Measurements from ENCODE around the gene TBCD.

The TBCD gene

DNA sequence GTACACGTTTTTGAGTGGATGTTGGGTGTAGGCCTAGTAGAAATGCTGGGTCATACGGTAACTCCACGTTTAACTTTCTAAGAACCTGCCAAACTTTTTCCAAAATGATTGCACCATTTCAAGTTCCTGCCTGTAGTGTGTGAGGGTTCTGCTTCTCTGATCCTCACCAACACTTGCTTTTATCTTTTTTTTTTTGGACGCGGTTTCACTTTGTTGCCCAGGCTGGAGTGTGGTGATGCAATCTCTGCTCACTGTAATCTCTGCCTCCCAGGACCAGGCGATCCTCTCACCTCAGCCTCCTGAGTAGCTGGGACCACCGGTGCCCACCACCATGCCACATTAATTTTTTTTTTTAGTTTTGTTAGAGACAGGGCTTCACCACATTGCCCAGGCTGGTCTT is 64.5 kb downstream of the TBCD start:
- H3K27me3 ChIP-seq (replicated peaks) = no peaks in the 10 kb centered on the region
- in situ Hi-C loops (cut with HindIII; ENCODE audit: low pct_ligation_motif_present, low sequenced_read_pairs) = no loop called here
- DNase-seq = no peak
- H3K4me3 ChIP-seq (ENCODE audit: low read depth, low read length) = no peak overlapping the region
- H3K36me3 ChIP-seq (replicated peaks) = no peaks in the 10 kb centered on the region
- TF ChIP-seq, protein P1, sequence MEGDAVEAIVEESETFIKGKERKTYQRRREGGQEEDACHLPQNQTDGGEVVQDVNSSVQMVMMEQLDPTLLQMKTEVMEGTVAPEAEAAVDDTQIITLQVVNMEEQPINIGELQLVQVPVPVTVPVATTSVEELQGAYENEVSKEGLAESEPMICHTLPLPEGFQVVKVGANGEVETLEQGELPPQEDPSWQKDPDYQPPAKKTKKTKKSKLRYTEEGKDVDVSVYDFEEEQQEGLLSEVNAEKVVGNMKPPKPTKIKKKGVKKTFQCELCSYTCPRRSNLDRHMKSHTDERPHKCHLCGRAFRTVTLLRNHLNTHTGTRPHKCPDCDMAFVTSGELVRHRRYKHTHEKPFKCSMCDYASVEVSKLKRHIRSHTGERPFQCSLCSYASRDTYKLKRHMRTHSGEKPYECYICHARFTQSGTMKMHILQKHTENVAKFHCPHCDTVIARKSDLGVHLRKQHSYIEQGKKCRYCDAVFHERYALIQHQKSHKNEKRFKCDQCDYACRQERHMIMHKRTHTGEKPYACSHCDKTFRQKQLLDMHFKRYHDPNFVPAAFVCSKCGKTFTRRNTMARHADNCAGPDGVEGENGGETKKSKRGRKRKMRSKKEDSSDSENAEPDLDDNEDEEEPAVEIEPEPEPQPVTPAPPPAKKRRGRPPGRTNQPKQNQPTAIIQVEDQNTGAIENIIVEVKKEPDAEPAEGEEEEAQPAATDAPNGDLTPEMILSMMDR (IDR thresholded peaks at IDR 0.05; ENCODE audit: low read depth, low read length, missing control alignments) = no peak
- no peak overlapping the region for H3K27ac ChIP-seq

GRCh38 chr17:82817947-82818346 is 66.1 kb downstream of the TBCD start:
- peak; percentile 12 for DNase-seq
- H3K4me3 ChIP-seq (ENCODE audit: low read depth, low read length) = no peak overlapping the region
- in situ Hi-C loops (cut with HindIII; ENCODE audit: low pct_ligation_motif_present, low sequenced_read_pairs) = no loop called here
- no peaks in the 10 kb centered on the region for H3K27me3 ChIP-seq (replicated peaks)
- H3K27ac ChIP-seq = no peak overlapping the region
- H3K36me3 ChIP-seq (replicated peaks) = no peaks in the 10 kb centered on the region
- TF ChIP-seq, protein P1 (IDR thresholded peaks at IDR 0.05; ENCODE audit: low read depth, low read length, missing control alignments) = no peak

DNA sequence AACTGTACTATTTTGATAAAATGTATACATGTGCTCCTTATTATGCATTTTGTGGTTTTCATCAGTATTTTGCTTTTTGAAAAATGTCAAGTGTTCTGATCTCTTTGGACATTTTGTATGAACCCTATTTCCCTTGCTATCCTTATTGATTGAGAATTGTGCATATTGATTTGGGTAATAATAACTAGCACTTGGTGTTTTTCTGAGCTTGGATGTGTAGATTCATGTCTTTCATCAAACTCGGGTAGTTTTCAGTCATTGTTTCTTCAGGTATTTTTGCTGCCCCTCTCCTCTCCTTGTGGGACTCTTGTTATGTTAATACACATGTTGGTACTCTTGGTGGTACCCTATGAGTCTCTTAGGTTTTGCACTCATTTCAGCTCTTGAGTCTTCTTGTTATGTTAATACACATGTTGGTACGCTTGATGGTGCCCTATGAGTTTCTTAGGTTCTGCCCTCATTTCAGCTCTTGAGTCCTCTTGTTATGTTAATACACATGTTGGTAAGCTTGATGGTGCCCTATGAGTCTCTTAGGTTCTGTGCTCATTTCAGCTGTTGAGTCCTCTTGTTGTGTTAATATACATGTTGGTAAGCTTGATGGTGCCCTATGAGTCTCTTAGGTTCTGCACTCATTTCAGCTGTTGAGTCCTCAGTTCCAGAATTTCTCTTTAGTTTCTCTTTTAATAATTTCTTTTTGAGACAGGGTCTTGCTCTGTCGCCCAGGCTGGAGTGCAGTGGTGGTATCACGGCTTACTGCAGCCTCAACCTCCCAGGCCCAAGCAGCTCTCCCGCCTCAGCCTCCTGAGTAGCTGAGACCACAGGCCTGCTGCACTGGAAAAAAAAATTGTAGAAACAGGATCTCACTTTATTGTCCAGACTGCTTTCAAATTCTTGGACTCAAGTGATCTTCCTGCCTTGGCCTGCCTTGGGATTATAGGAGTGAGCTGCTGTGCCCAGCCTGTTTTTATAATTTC is 68.7 kb downstream of the TBCD start:
- Histone ChIP-seq H3K4me3 (ENCODE audit: low read depth, low read length) (no peak overlapping the region), H3K27ac (no peak overlapping the region), H3K36me3 (replicated peaks) (no peaks in the 10 kb centered on the region), H3K27me3 (replicated peaks) (no peaks in the 10 kb centered on the region)
- TF ChIP-seq, protein P1 (IDR thresholded peaks at IDR 0.05; ENCODE audit: low read depth, low read length, missing control alignments) = no peak
- no peak for DNase-seq
- in situ Hi-C loops (cut with HindIII; ENCODE audit: low pct_ligation_motif_present, low sequenced_read_pairs) = no loop called here

DNA sequence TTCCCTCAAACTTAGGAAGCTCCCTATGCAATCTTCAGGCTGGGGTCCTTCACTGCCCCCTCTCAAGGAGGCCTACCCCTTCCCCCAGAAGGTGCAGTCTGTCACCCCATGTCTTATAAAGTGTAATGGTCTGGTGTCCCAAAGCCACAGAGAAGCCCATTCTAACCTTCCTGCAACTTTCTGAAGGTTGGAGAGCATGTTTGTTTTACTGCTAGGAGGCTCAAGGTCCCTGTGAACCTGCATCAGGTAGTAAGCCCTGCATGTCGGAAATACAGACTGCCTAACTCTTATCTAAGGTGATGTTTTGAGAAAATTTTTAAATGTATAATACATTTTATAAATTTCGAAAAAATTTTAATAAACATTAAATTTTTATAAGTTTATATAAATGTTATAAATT is 69.7 kb downstream of the TBCD start:
- in situ Hi-C loops (cut with HindIII; ENCODE audit: low pct_ligation_motif_present, low sequenced_read_pairs) = no loop called here
- no peaks in the 10 kb centered on the region for H3K27me3 ChIP-seq (replicated peaks)
- H3K27ac ChIP-seq = no peak overlapping the region
- TF ChIP-seq, protein P1 (IDR thresholded peaks at IDR 0.05; ENCODE audit: low read depth, low read length, missing control alignments) = no peak
- no peaks in the 10 kb centered on the region for H3K36me3 ChIP-seq (replicated peaks)
- H3K4me3 ChIP-seq (ENCODE audit: low read depth, low read length) = no peak overlapping the region
- no peak for DNase-seq

GRCh38 chr17:82822281-82822680 is 70.4 kb downstream of the TBCD start:
- in situ Hi-C loops (cut with HindIII; ENCODE audit: low pct_ligation_motif_present, low sequenced_read_pairs) = no loop called here
- TF ChIP-seq, protein P1 (IDR thresholded peaks at IDR 0.05; ENCODE audit: low read depth, low read length, missing control alignments) = no peak
- H3K36me3 ChIP-seq (replicated peaks) = no peaks in the 10 kb centered on the region
- DNase-seq = no peak
- H3K27me3 ChIP-seq (replicated peaks) = no peaks in the 10 kb centered on the region
- H3K27ac ChIP-seq = no peak overlapping the region
- no peak overlapping the region for H3K4me3 ChIP-seq (ENCODE audit: low read depth, low read length)
